Glomerular visceral epithelial cell (primary cell): Measurements from ENCODE around the gene CERK.

Experiments
- DNase-seq: peaks from one replicate; pipeline ENCODE4 v3.0.0-alpha.2; 2016; ENCODE audit errors: extremely low spot score

The CERK gene

DNA sequence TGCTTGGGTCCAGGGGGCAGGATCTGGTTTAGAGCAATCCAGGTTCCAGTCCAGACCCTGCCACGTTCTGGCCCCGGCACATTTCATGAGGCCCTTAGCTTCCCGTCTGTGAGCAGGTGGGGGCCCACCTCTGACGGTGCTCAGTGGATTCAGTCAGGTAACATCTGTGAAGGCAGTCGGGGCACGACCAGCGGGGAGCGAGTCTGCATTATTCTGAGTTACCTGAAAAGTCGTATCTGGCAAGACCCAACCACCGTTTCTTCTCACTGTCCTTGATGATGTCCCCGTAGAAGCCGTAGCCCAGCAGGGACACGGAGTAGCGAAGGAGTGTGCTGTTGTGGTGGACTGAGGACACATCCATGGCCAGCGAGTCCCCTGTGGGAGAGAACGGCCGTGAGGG, 39.0 kb downstream of the CERK start:
- no peak for DNase-seq

- no peak for DNase-seq
Measured at GRCh38 chr22:46697811-46698515, 40.1 kb downstream of the CERK start.

- no peak for DNase-seq
Measured at GRCh38 chr22:46696614-46697013, 41.4 kb downstream of the CERK start.

DNA sequence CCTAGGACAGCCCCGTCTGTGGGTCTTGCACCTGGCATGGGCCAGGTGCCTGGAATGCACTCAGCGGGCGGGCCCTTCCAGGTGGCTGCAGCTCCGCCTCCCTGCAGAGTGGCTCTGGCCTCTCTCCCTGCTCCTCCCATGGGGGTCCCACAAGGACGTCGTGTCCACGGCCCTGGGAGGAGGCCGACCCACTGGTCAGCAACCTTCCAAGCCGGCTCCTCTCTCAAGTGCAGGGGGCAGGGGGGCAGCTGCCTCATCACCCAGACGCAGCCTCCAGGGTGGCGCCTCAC, 41.9 kb downstream of the CERK start:
- no peak for DNase-seq

GRCh38 chr22:46695346-46696228, 42.5 kb downstream of the CERK start:
- no peak for DNase-seq

- DNase-seq: no peak
Measured at GRCh38 chr22:46694416-46695170, 43.5 kb downstream of the CERK start.

DNA sequence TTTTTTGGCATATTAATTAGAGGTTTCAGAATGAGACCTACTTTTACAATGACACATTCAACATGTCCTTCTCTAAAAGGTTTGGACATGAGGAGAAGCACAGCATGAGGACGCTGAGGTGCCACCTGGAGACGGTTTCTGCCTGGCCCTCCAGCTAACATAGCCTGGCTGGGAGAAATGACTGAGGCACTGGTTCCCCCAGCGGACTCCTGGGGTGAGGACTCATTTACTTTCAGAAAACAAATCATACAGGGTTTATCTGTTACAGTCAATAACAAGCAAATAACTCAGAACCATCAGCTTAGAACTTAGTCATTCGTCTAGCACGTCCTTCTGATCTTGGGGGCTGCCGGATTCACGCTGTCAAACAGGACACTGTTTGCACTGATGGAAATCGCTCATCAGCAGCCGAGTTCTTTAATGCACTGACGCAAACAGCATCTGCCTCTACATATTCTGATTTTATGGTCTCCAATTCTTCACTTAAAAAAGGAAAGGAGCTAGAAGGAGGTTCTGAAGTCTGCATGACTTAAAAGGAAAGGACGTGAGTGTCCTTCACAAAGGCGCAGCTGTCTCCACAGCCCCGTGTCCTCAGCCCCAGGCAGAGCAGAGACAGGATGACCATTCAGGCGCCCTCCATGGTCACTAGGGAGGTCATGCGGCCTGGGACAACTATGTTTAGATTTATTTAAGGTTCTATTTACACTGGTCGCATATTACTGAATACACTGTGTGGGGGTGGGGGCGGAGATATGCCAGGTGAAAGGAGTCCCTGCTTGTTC, 44.2 kb downstream of the CERK start:
- no peak for DNase-seq

- no peak for DNase-seq
Measured at GRCh38 chr22:46691571-46691970, 46.5 kb downstream of the CERK start.

DNA sequence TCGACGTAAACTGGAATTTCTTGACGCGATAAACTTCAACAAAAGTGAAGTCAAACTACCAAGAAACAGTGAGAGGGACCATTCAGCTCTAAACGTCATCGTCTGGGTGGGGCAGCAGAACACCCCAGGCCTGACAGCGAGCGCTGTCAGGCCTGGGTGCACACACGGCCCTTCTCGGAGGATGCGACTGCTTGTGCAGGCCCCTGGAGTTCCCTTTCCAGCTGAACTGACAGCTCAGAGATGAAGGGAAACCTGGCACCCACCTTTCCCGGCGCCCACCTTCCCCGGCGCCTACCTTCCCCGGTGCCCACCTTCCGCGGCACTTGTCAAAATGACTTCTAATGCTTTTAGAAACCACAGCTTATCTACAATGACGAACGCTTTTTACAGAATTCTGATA, 47.9 kb downstream of the CERK start:
- DNase-seq: no peak

- no peak for DNase-seq
Measured at GRCh38 chr22:46688949-46689348, 49.1 kb downstream of the CERK start.

DNA sequence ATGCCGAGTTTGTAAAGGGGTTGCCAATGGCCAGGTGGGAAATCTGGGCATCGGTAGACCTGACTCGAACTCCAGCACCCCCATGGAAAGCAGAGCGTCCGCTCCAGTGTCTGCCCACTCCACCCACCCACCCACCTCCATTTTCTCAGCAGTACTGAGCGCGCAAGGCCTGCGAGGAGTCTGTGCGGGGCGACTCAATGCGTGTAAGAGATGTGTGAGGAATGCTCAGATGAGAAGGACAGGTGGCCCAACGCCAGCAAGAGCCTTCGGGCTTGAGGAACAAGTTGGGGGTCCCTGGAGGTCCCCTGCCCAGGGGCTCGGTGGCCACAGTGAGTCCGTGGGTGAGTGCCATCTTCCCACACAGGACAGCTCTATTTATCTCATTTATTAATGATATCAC, 50.6 kb downstream of the CERK start:
- DNase-seq: no peak

- no peak for DNase-seq
Measured at GRCh38 chr22:46687048-46687444, 51.0 kb downstream of the CERK start.

GRCh38 chr22:46686221-46687047, 51.6 kb downstream of the CERK start:
- DNase-seq: no peak

GRCh38 chr22:46684706-46685105, 53.3 kb downstream of the CERK start:
- no peak for DNase-seq

- no peak for DNase-seq
Measured at GRCh38 chr22:46682011-46682731, 55.9 kb downstream of the CERK start.

GRCh38 chr22:46681010-46681409, 57.0 kb downstream of the CERK start:
- no peak for DNase-seq

- no peak for DNase-seq
Measured at GRCh38 chr22:46679706-46680269, 58.3 kb downstream of the CERK start.

DNA sequence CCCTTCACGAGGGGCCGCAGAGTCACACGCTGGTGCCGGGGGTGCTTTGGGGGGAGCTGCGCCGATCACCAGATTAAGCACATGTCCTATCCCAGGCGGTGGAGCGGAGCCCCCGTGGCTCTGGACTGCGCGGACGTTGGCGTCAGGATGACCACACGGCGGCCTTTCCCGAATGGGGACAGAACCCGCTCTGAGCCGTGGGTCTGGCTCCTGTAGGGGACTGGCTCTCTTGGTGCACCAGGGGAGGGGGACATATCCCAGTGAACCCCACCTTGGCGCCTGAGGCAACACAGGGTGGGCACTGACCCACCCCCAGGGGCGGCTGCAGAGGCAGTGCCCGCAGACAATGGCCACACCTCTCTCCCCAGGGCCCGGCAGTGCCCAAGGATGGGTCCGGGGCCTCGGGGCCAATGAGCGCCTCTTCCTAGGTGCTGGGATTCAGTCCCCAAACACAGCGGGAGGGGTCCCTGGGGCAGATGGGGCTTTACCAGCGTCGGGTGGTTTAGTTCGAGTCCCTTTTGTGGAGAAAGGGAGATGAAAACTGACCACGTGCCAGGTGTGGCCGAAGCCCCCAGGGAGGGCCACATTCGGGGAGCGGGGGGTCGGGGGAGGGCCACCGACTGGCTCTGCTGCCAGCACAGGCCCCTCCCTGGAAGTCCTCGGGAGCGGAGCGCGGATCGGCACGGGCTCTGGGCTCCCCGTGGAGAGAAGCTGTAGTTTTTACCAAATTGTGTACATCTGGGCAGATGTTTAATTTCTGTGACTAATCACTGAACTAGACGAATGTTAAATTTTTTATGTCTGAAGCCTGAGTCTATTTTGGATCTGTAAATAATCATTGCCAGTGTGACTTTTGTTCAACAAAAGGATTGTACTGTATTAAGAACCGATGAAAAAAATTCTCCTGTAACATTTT, 59.0 kb downstream of the CERK start:
- DNase-seq: no peak
